Muscle layer of duodenum (tissue), 2 donors: ENCODE data around the gene UGT1A9.
"Not testable (repeated sequence)": the region's sequence is repeated elsewhere in the genome, so short reads cannot be mapped to it uniquely, and the experiment has no call there.

Experiments used
- H3K27ac ChIP-seq: one replicate; pipeline ENCODE4 v1.7.0; 2013; ENCODE audit warnings: mild to moderate bottlenecking, low read length
- H3K27me3 ChIP-seq: one replicate; pipeline ENCODE4 v1.7.0; 2013; ENCODE audit warnings: low read depth, mild to moderate bottlenecking, control low read depth, low read length
- H3K36me3 ChIP-seq, 2 donors: one replicate each; pipeline ENCODE4 v1.7.0; 2013; ENCODE audit warnings: low read length in 2 of 2, control low read depth in 1 of 2, mild to moderate bottlenecking in 1 of 2; ENCODE audit not compliant: insufficient read depth in 2 of 2, control insufficient read depth in 1 of 2
- H3K4me1 ChIP-seq, 2 donors: one replicate each; pipeline ENCODE4 v1.7.0; 2013; ENCODE audit warnings: low read length in 2 of 2, mild to moderate bottlenecking in 2 of 2, control low read depth in 1 of 2, moderate library complexity in 1 of 2; ENCODE audit not compliant: insufficient read depth in 2 of 2, control insufficient read depth in 1 of 2
- H3K4me3 ChIP-seq, 2 donors: one replicate each; pipeline ENCODE4 v1.7.0; 2013; ENCODE audit warnings: low read length in 2 of 2, low read depth in 1 of 2, mild to moderate bottlenecking in 1 of 2
- H3K9me3 ChIP-seq, 2 donors: one replicate each; pipeline ENCODE4 v1.7.0; 2013; ENCODE audit warnings: low read length in 2 of 2, control low read depth in 1 of 2, mild to moderate bottlenecking in 1 of 2; ENCODE audit not compliant: control insufficient read depth in 1 of 2
- donor health status: healthy.

The UGT1A9 gene

DNA sequence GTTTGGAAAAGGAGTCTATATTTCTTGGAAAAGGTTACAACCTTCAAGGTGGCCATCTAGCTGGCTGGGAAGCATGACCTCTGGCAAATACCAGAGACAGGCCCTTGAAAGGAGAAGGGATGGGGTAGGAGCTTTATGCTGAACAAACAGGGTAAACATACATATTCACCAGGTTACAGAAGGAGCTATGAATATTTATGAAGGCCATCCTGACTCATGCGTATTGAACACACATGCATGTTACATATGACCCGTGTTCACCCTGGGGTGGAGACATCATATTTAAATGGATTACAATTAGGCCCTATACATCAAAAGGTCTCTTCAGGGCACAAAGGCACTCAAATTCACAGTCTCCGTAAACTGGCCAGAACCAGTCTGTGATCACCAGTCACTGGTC lies 15.8 kb upstream of the UGT1A9 start:
- H3K27me3 ChIP-seq, H3K27ac ChIP-seq, H3K4me3 ChIP-seq, H3K36me3 ChIP-seq, H3K4me1 ChIP-seq, H3K9me3 ChIP-seq: not testable (repeated sequence)

DNA sequence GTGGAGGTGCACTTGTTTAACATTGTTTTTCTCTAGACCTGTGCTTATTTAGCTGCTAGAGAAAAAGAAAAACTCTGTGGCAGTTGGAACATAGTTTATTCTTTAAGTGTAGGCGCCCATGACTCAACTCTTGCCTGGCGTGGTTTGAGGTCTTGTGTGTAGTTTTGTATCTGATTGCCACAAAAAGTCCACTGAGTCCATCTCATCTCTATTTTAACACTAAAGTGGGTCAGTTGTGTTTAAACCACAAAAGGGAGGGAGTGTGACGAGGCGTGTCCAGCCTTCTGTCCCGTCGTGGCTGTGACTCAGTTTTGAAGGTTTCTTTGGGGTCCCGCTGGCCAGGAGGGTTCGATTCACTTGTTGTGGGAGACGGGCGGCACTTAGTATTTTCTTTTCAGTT lies 15.3 kb upstream of the UGT1A9 start:
- H3K36me3 ChIP-seq, result no peaks in the 10 kb centered on the region
- no peaks in the 10 kb centered on the region for H3K27me3 ChIP-seq

DNA sequence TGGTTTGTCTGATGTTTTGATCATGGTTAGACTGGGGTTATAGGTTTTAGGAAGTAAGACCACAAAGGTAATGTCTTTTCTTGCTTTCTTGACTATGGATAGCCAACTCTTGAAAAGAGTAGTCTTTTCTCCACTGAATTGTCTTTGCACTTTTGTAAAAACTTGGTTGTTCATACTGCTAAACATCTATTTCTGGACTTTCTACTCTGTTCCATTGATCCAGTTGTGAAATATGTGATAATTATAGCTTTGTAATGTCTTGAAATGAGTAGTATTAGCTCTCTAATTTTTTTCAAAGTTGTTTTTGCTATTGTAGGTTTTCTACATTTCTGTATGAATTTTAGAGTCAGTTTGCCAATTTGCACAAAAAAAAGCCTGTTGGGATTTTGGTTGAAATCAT lies 13.1 kb upstream of the UGT1A9 start:
- no peaks in the 10 kb centered on the region for H3K27me3 ChIP-seq
- H3K4me1 ChIP-seq, result no peaks in the 10 kb centered on the region
- H3K36me3 ChIP-seq, result no peaks in the 10 kb centered on the region
- H3K4me3 ChIP-seq, result no peak overlapping the region
- no peaks in the 10 kb centered on the region for H3K9me3 ChIP-seq
- no peak overlapping the region for H3K27ac ChIP-seq

More for the DNA sequence above, 15.3 kb upstream of the UGT1A9 start:
- Histone ChIP-seq H3K4me1 (no peaks in the 10 kb centered on the region), H3K27ac (no peak overlapping the region), H3K9me3 (no peaks in the 10 kb centered on the region), H3K4me3 (no peak overlapping the region)

DNA sequence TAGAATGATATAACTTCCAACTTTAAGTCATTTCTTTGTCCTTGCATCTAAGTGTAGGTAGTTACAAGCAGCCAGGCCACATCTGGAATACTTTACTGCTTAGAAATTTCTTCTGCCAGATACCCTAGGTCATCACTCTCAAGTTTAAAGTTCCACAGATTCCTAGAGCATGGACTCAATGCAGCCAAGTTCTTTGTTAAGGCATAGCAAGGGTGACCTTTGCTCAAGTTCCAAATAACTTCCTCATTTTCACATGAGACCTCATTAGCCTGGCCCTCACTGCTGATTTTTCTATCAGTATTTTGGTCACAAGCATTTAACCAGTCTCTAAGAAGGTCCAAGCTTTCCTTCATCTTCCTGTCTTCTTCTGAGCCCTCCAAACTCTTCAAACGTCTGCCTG lies 7.8 kb upstream of the UGT1A9 start:
- Histone ChIP-seq H3K27me3 (no peaks in the 10 kb centered on the region), H3K4me1 (no peaks in the 10 kb centered on the region), H3K36me3 (no peaks in the 10 kb centered on the region), H3K4me3 (no peak overlapping the region), H3K9me3 (no peaks in the 10 kb centered on the region), H3K27ac (no peak overlapping the region)

DNA sequence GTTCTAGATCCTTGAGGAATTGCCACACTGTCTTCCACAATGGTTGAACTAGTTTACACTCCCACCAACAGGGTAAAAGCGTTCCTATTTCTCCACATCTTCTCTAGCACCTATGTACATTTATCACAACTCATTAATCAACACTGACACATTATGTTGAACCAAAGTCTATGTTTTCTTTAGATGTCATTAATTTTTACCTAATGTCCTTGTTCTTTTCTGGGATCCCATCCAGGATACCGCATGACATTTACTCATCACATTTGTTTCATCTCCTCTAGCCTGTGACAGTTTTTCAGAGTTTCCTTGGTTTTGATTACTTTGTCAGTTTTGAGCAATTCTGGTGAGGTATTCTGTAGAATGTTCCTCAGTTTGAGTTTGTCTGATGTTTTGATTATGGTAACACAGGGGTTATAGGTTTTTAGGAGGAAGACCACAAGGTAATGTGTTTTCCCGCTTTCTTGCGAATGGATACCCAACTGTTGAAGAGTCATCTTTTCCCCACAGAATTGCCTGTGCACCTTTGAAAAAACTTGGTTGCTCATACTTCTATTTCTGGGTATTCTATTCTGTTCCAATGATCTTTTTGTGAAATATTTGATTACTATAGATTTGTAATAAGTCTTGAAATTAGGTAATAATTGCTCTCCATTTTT lies 3.0 kb upstream of the UGT1A9 start:
- Histone ChIP-seq H3K36me3 (no peaks in the 10 kb centered on the region), H3K4me3 (no peak overlapping the region), H3K27ac (no peak overlapping the region), H3K27me3 (no peaks in the 10 kb centered on the region), H3K9me3 (no peaks in the 10 kb centered on the region), H3K4me1 (no peaks in the 10 kb centered on the region)

DNA sequence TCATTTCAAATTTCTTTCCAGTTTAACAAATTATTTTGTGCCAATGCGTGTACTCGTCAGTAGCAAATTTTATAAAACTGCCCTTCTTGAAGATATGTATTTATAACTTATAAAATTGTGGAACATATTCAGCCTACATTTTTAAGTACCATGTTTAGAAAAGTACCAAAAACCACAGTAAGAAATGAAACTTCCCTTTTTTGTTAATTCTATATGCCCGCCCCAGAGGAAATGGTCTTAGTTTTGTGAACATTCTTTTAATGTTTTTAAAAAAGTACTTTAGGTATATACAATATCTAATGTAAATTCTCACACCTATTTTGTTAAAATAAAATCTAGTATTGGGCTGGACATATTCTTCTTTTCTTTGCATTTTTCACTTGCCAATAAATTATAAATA lies 1.2 kb downstream of the UGT1A9 start:
- H3K9me3 ChIP-seq, result no peaks in the 10 kb centered on the region
- H3K4me3 ChIP-seq, result no peak overlapping the region
- no peaks in the 10 kb centered on the region for H3K27me3 ChIP-seq
- no peaks in the 10 kb centered on the region for H3K4me1 ChIP-seq
- H3K27ac ChIP-seq, result no peak overlapping the region
- no peaks in the 10 kb centered on the region for H3K36me3 ChIP-seq

DNA sequence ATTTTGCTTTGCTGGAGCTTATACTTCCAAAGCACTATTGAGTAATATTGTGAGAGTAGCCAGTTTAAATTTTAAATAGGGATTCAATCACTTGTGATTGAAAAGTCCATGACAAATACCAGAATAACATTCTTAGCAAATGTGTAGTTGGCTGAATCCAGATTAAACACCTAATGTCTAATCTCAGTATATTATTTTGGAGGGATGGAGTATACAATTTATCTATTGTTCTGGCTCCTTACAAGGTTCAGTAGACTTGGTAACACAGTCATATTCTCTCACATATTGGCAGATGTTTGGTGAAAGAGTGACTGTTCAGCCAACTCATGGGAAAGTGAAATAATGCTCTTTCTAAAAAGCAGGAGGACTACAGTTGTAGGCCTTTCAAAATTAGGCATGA lies 2.2 kb downstream of the UGT1A9 start:
- H3K27me3 ChIP-seq, result no peaks in the 10 kb centered on the region
- no peaks in the 10 kb centered on the region for H3K4me1 ChIP-seq
- H3K9me3 ChIP-seq, result no peaks in the 10 kb centered on the region
- no peak overlapping the region for H3K27ac ChIP-seq
- H3K4me3 ChIP-seq, result no peak overlapping the region
- no peaks in the 10 kb centered on the region for H3K36me3 ChIP-seq

DNA sequence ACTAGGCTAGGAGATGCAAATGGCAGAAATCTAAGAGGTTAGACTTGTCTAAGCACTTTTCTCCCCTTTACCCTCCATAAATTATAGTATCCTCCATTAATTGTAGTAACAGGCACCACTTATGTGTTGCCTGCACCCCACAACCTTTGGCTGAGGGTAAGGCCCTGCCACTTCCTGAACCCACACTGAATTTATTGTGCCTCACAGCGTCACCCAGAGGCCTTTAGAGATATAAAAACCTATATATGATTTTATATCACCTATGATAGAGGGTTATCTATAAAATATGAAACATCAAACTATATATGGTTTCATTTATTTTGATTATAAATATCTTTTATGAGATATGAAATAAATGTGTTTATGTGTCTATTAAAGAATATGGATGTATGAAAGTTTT lies 2.6 kb downstream of the UGT1A9 start:
- no peaks in the 10 kb centered on the region for H3K27me3 ChIP-seq
- no peak overlapping the region for H3K4me3 ChIP-seq
- H3K4me1 ChIP-seq, result no peaks in the 10 kb centered on the region
- H3K36me3 ChIP-seq, result no peaks in the 10 kb centered on the region
- H3K9me3 ChIP-seq, result no peaks in the 10 kb centered on the region
- H3K27ac ChIP-seq, result no peak overlapping the region

DNA sequence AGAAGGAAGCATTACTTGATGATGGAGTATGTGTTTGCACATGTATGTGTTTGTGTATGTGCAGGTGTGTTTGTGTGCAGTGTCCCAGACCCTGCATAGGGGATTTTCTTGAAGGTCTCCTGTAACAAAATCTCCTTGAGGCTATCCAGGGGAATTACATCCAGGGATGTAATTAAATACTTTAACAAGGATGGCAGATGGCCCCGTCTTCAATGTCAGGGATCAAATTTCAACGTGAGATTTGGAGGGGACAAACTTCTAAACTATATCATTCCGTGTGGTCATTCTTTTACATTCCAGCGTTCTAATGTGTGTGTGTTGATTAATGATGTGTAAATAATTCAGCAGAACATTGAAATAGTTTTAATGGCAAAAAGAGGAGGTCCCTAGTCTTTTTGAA lies 3.3 kb downstream of the UGT1A9 start:
- Histone ChIP-seq H3K36me3 (no peaks in the 10 kb centered on the region), H3K4me3 (no peak overlapping the region), H3K9me3 (no peaks in the 10 kb centered on the region), H3K4me1 (no peaks in the 10 kb centered on the region), H3K27me3 (no peaks in the 10 kb centered on the region), H3K27ac (no peak overlapping the region)

DNA sequence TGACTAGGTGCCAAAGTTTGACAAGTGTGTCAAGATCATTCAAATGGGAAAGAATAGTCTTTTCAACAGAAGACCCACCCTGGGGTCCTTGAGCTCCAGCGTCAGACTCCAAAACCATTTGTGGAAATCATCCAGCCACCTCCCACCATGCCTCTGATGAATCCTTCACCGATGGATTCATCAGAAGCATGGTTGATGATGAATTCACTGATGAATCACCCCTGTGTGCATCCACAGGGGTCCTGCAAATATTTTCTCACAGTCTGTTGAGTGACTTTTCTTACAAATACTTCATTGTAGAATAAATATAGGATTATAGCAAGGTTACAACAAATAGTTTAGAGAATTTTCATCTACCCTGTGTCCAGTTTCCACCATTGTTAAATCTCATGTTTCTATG lies 4.3 kb downstream of the UGT1A9 start:
- Histone ChIP-seq H3K27me3 (no peaks in the 10 kb centered on the region), H3K4me1 (no peaks in the 10 kb centered on the region), H3K27ac (no peak overlapping the region), H3K36me3 (no peaks in the 10 kb centered on the region), H3K9me3 (no peaks in the 10 kb centered on the region), H3K4me3 (no peak overlapping the region)

DNA sequence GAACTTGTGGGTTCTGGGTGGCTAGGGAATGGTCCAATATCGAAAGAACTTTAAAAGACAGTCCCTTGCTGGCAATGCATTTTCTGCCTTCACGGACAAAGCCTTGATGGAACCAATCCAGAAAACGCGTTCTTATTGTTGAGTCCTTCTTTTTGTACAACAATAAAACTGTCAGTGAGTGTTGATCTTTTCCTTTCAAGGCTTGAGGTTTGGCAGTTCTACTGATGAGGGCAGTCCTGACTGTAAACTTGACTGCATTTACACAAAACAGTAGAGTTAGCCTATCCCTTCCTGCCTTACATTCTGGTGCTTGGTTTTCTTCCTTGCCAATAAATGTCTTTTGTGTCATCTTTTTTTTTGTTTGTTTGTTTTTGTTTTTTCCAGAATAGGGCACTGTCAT lies 7.5 kb downstream of the UGT1A9 start:
- Histone ChIP-seq H3K4me1 (no peaks in the 10 kb centered on the region), H3K36me3 (no peaks in the 10 kb centered on the region), H3K4me3 (no peak overlapping the region), H3K9me3 (no peaks in the 10 kb centered on the region), H3K27me3 (no peaks in the 10 kb centered on the region), H3K27ac (no peak overlapping the region)

DNA sequence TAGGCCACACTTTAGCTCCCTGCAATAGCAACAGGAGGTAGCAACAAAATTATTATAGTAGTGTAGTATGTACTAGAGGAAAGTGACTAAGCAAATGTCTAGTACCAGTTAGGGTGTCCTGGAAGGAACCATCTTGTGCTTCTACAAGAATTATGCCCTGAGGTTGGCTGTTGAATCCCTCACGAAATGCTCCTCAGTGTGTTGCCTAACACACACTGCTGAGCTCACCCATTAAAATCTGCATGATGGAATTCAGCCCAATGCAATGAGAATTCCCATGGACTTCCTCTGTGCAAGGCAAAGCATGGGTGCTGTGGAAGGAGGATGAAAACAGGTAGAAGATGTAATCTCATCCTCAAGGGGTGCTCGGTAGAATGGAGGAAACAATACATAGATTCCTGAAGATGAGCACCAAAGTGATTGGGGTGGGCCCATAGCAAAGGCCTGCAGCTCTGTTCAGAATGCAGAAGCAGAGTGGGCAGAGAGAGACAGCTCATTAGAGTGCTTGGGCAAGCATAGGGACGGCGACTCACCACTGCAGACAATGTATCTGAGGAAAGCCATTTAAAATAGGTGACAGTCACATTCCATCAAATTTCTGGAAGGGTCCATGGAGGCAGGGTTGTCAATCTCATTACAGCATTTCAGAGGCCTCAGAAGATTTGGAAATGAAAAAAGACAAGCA lies 8.8 kb downstream of the UGT1A9 start:
- H3K9me3 ChIP-seq, result no peaks in the 10 kb centered on the region
- H3K4me1 ChIP-seq, result no peaks in the 10 kb centered on the region
- H3K27me3 ChIP-seq, result no peaks in the 10 kb centered on the region
- no peaks in the 10 kb centered on the region for H3K36me3 ChIP-seq
- H3K4me3 ChIP-seq, result no peak overlapping the region
- H3K27ac ChIP-seq, result no peak overlapping the region
